GM12878 (cell line): ENCODE data around the gene TRABD2B. TPM values are rescaled to one million over a fixed set of nuclear protein-coding genes. Genes with fewer than 3 reads are reported as not detected.

Experiments used
- ATAC-seq: fragments of 200-7000 bp; cut with Tn5 transposase; 3 replicates; pipeline ENCODE4 v1.9.1; 2020; ENCODE audit warnings: mild to moderate bottlenecking, moderate library complexity
- BruUV-seq: library from RNA; stranded (reverse); fragments of 400-500 nt; replicated peaks from 2 replicates; lab custom pipeline; 2021; lab: Mats Ljungman, UMichigan
- CTCF ChIA-PET: fragments of 300-600 bp; sonication (Branson Sonifier 250); formaldehyde crosslinking; extraction: SDS; loops from one replicate; lab custom pipeline; 2021; ENCODE audit warnings: inconsistent platforms; lab: Yijun Ruan, JAX
- POLR2A ChIA-PET: fragments of 350-600 bp; formaldehyde crosslinking; extraction: SDS; loops from one replicate; lab custom pipeline; 2021; ENCODE audit warnings: inconsistent platforms; lab: Charles Lee
- RAD21 ChIA-PET: fragments of 300-600 bp; sonication (Branson Sonifier 250); formaldehyde crosslinking; loops from one replicate; lab custom pipeline; 2023; ENCODE audit warnings: antibody characterized with exemption; ENCODE audit not compliant: unreplicated experiment; lab: Charles Lee
- SMC1A ChIA-PET: fragments of 300-600 bp; sonication (Branson Sonifier 250); formaldehyde crosslinking; loops from one replicate; lab custom pipeline; 2023; ENCODE audit not compliant: unreplicated experiment, uncharacterized antibody; lab: Charles Lee
- DNase-seq: peaks from one replicate; pipeline ENCODE4 v3.0.0-alpha.2; 2011; ENCODE audit warnings: low read depth, low spot score
- FAIRE-seq: peaks from 3 replicates; lab custom pipeline; 2011; peaks lifted over from hg19 to GRCh38; lab: Jason Lieb, UNC
- H2AFZ ChIP-seq: 2 replicates; pipeline ENCODE4 v1.6.0; 2011; ENCODE audit warnings: low read depth, low read length, control low read depth; ENCODE audit not compliant: control insufficient read depth
- H3K27ac ChIP-seq: 2 replicates; pipeline ENCODE4 v1.5.1; 2011; ENCODE audit warnings: control low read depth; ENCODE audit not compliant: control insufficient read depth, insufficient read depth
- H3K27me3 ChIP-seq, 2 experiments: replicated peaks in 1 of 2; 2 replicates each; pipeline versions ENCODE4 v1.6.0 to v1.6.1; 2011; ENCODE audit warnings: low read length in 1 of 2; ENCODE audit not compliant: control insufficient read depth in 2 of 2, insufficient read depth in 2 of 2
- H3K36me3 ChIP-seq, 2 experiments: 2 replicates each; pipeline ENCODE4 v1.5.1; 2011; ENCODE audit warnings: low read length in 1 of 2; ENCODE audit not compliant: control insufficient read depth in 2 of 2, insufficient read depth in 2 of 2
- H3K4me1 ChIP-seq: 2 replicates; pipeline ENCODE4 v1.6.1; 2011; ENCODE audit warnings: mild to moderate bottlenecking, low read length, moderate library complexity, mixed read lengths; ENCODE audit not compliant: control insufficient read depth, insufficient read depth
- H3K4me2 ChIP-seq: 2 replicates; pipeline ENCODE4 v1.6.0; 2011; ENCODE audit warnings: control low read depth; ENCODE audit not compliant: control insufficient read depth, insufficient read depth
- H3K4me3 ChIP-seq: fragments of 200-600 bp; sonication (generic); 2 replicates; pipeline ENCODE4 v1.5.1; 2016
- H3K79me2 ChIP-seq: 2 replicates; pipeline ENCODE4 v1.6.0; 2011; ENCODE audit warnings: low read length; ENCODE audit not compliant: control insufficient read depth, insufficient read depth
- H3K9ac ChIP-seq: 2 replicates; pipeline ENCODE4 v1.8.0; 2011; ENCODE audit warnings: low read length, control low read depth, mixed read lengths; ENCODE audit not compliant: control insufficient read depth, insufficient read depth
- H3K9me3 ChIP-seq: replicated peaks from 3 replicates; pipeline ENCODE4 v1.5.1; 2011; ENCODE audit warnings: mild to moderate bottlenecking, low read length; ENCODE audit not compliant: control insufficient read depth, insufficient read depth
- H4K20me1 ChIP-seq: 2 replicates; pipeline ENCODE4 v1.6.0; 2011; ENCODE audit not compliant: control insufficient read depth, insufficient read depth
- BCL11A ChIP-seq: IDR thresholded peaks from 2 replicates; pipeline ENCODE4 v1.6.1; 2011; ENCODE audit warnings: low read depth, low read length
- BRCA1 ChIP-seq: IDR thresholded peaks from 2 replicates; pipeline ENCODE4 v1.6.1; 2011; ENCODE audit warnings: low read depth, low read length, improper control_type of control experiment
- CBFB ChIP-seq: IDR thresholded peaks from 2 replicates; pipeline ENCODE4 v1.6.1; 2016; ENCODE audit warnings: antibody characterized with exemption, low read depth
- CEBPZ ChIP-seq: fragments of 150-350 bp; IDR thresholded peaks from 2 replicates; pipeline ENCODE4 v1.6.1; 2016; ENCODE audit warnings: low read depth, low read length
- FOXM1 ChIP-seq: IDR thresholded peaks from 2 replicates; pipeline ENCODE4 v1.6.1; 2012; ENCODE audit warnings: low read depth, mild to moderate bottlenecking, inconsistent platforms, low read length, moderate library complexity
- HDAC2 ChIP-seq: fragments of 200-600 bp; sonication (generic); IDR thresholded peaks from 2 replicates; pipeline ENCODE4 v1.6.1; 2017
- IKZF1 ChIP-seq: fragments of 450-650 bp; conservative IDR thresholded peaks from 2 replicates; pipeline ENCODE4 v1.6.1; 2017; ENCODE audit warnings: antibody characterized with exemption, mild to moderate bottlenecking
- MEF2B ChIP-seq: fragments of 450-650 bp; IDR thresholded peaks from 2 replicates; pipeline ENCODE4 v1.6.1; 2018; ENCODE audit warnings: mild to moderate bottlenecking, moderate library complexity; ENCODE audit not compliant: partially characterized antibody, poor library complexity, severe bottlenecking
- PAX8 ChIP-seq: fragments of 450-650 bp; IDR thresholded peaks from 2 replicates; pipeline ENCODE4 v1.6.1; 2017; ENCODE audit warnings: mild to moderate bottlenecking, moderate library complexity
- PBX3 ChIP-seq: IDR thresholded peaks from 2 replicates; pipeline ENCODE4 v1.6.1; 2011; ENCODE audit warnings: mild to moderate bottlenecking, low read depth, low read length, moderate library complexity; ENCODE audit not compliant: insufficient replicate concordance
- RUNX3 ChIP-seq: IDR thresholded peaks from 2 replicates; pipeline ENCODE4 v1.6.1; 2012; ENCODE audit warnings: low read length, inconsistent platforms
- SKIL ChIP-seq: fragments of 450-650 bp; IDR thresholded peaks from 2 replicates; pipeline ENCODE4 v1.6.1; 2017; ENCODE audit warnings: mild to moderate bottlenecking, low read depth, inconsistent platforms; ENCODE audit not compliant: poor library complexity, severe bottlenecking
- TAF1 ChIP-seq: IDR thresholded peaks from 2 replicates; pipeline ENCODE4 v1.6.1; 2011; ENCODE audit warnings: mild to moderate bottlenecking, low read depth, low read length, borderline replicate concordance
- ZNF384 ChIP-seq: IDR thresholded peaks from 2 replicates; pipeline ENCODE4 v1.6.1; 2012; ENCODE audit warnings: low read depth, mild to moderate bottlenecking, low read length, improper control_type of control experiment, borderline replicate concordance
- ZZZ3 ChIP-seq: IDR thresholded peaks from 2 replicates; pipeline ENCODE4 v1.6.1; 2011; ENCODE audit warnings: low read depth; ENCODE audit not compliant: control insufficient read depth, insufficient read length
- WGBS: methylation state at CpG from one replicate; pipeline ENCODE4 v1.1.6; 2016; ENCODE audit warnings: low lambda C conversion rate; ENCODE audit not compliant: insufficient replicate concordance, insufficient coverage; ENCODE audit errors: missing lambda C conversion rate; 5-methylcytosine and 5-hydroxymethylcytosine counted together
- in situ Hi-C: fragments of 300-500 bp; cut with MboI; formaldehyde crosslinking; loops from 9 replicates; pipeline ENCODE4 v1.14.3; 2018; ENCODE audit warnings: mixed read lengths
- intact Hi-C: fragments of 100-400 bp; cut with micrococcal nuclease; formaldehyde crosslinking; loops from one replicate; pipeline ENCODE4 v1.14.2; 2022; ENCODE audit not compliant: unreplicated experiment
- polyA plus RNA-seq, 11 experiments: library from polyadenylated mRNA; depleted of rRNA in 4 of 11; unstranded in 6 of 11; stranded (reverse) in 5 of 11; fragments of >200 nt; fragmentation: Nextera tagmentation in 4 of 11; fragmentation: Illumina TruSeq in 1 of 11; extraction: Ambion mirVana in 4 of 11; extraction: Trizol in 1 of 11; gene quantifications; 1 replicate in 1 of 11; 2 replicates in 10 of 11; pipeline versions ENCODE4 v1.2.1 to v1.2.3, GENCODE V29; 2011 to 2016; ENCODE audit warnings: inconsistent platforms in 2 of 11, missing spikeins in 2 of 11, low read depth in 1 of 11
- total RNA-seq, 4 experiments: library from RNA; depleted of rRNA in 3 of 4; stranded (reverse); fragments of >200 nt in 3 of 4; fragmentation: Illumina TruSeq in 1 of 4; extraction: Trizol in 1 of 4; gene quantifications; 2 replicates each; pipeline versions ENCODE4 v1.2.1 to v1.2.3, GENCODE V29; 2013 to 2021

TRABD2B gene
- total and polyA plus RNA-seq, 10 of the 15 experiments (the other 5 are each of a cell fraction or from before 2014, with no cell fraction given) = not detected

GRCh38 chr1:47758341-47759250 is 238.6 kb downstream of the TRABD2B start:
- no peaks in the 10 kb centered on the region; a peak in 1 of 4 replicates for H3K27me3 ChIP-seq
- H3K4me3 ChIP-seq = no peak overlapping the region
- intact Hi-C loops (no loop called here), in situ Hi-C loops (no loop called here)
- 54% methylated on average over 20 of the region's 20 CpGs for WGBS
- H3K4me1 ChIP-seq = no peaks in the 10 kb centered on the region; the same call in 1 of the 2 replicates
- POLR2A ChIA-PET = no interaction called here
- TF ChIP-seq BRCA1 (no peak), FOXM1 (no peak), ZZZ3 (no peak), BCL11A (no peak), PAX8 (no peak), CEBPZ (no peak), MEF2B (no peak), ZNF384 (no peak), IKZF1 (no peak), TAF1 (no peak), PBX3 (no peak), HDAC2 (no peak), RUNX3 (no peak), CBFB (no peak), SKIL (no peak)
- H3K9ac ChIP-seq = no peak overlapping the region
- H3K27ac ChIP-seq = no peak overlapping the region
- ATAC-seq = no peak
- CTCF ChIA-PET = no interaction called here
- H3K9me3 ChIP-seq = no peaks in the 10 kb centered on the region
- no peak for FAIRE-seq
- DNase-seq = no peak
- H3K4me2 ChIP-seq = no peak overlapping the region
- no peaks in the 10 kb centered on the region for H3K36me3 ChIP-seq
- SMC1A ChIA-PET = no interaction called here
- H4K20me1 ChIP-seq = no peaks in the 10 kb centered on the region
- RAD21 ChIA-PET = no interaction called here
- H3K79me2 ChIP-seq = no peaks in the 10 kb centered on the region
- BruUV-seq = no TSS peak
- no peak overlapping the region for H2AFZ ChIP-seq
